GM11168 (cell line): ENCODE data around the gene SLC18A3.

Source experiments
- in situ Hi-C: fragments of 300-500 bp; cut with MboI; formaldehyde crosslinking; loops from one replicate; pipeline ENCODE4 v1.12.0; 2022; ENCODE audit warnings: low sequenced_read_pairs; ENCODE audit not compliant: unreplicated experiment

The SLC18A3 gene

GRCh38 chr10:49621561-49621960 is 11.5 kb downstream of the SLC18A3 start:
- in situ Hi-C loops = no loop called here

- in situ Hi-C loops = no loop called here
Observed at GRCh38 chr10:49622426-49623425, 12.6 kb downstream of the SLC18A3 start.

GRCh38 chr10:49624629-49625028 is 14.5 kb downstream of the SLC18A3 start:
- in situ Hi-C loops = no loop called here

- in situ Hi-C loops = no loop called here
Observed at GRCh38 chr10:49625411-49625810, 15.3 kb downstream of the SLC18A3 start.

- in situ Hi-C loops = no loop called here
Observed at GRCh38 chr10:49627038-49627437, 16.9 kb downstream of the SLC18A3 start.

- in situ Hi-C loops = no loop called here
Observed at GRCh38 chr10:49627644-49628247, 17.6 kb downstream of the SLC18A3 start.

- in situ Hi-C loops = no loop called here
Observed at GRCh38 chr10:49628599-49628998, 18.5 kb downstream of the SLC18A3 start.

GRCh38 chr10:49629431-49629881 is 19.3 kb downstream of the SLC18A3 start:
- in situ Hi-C loops = no loop called here

GRCh38 chr10:49631975-49632374 is 21.9 kb downstream of the SLC18A3 start:
- in situ Hi-C loops = no loop called here

- in situ Hi-C loops = no loop called here
Observed at GRCh38 chr10:49632406-49633317, 22.6 kb downstream of the SLC18A3 start.

- in situ Hi-C loops = no loop called here
Observed at GRCh38 chr10:49633327-49634068, 23.4 kb downstream of the SLC18A3 start.

GRCh38 chr10:49634069-49634660 is 24.1 kb downstream of the SLC18A3 start:
- in situ Hi-C loops = no loop called here

GRCh38 chr10:49642311-49642710 is 32.2 kb downstream of the SLC18A3 start:
- in situ Hi-C loops = no loop called here

- in situ Hi-C loops = no loop called here
Observed at GRCh38 chr10:49643241-49644034, 33.3 kb downstream of the SLC18A3 start.

GRCh38 chr10:49644035-49644646 is 34.0 kb downstream of the SLC18A3 start:
- in situ Hi-C loops = no loop called here

- in situ Hi-C loops = no loop called here
Observed at GRCh38 chr10:49645417-49645816, 35.3 kb downstream of the SLC18A3 start.

GRCh38 chr10:49645871-49646870 is 36.1 kb downstream of the SLC18A3 start:
- in situ Hi-C loops = no loop called here
